HEK293 (cell line): ENCODE measurements around the gene RBM46.

Source experiments
- CTCF ChIA-PET: fragments of 350-600 bp; formaldehyde crosslinking; extraction: SDS; loops from one replicate; lab custom pipeline; 2021; ENCODE audit warnings: antibody characterized with exemption; lab: Yijun Ruan, JAX
- POLR2A ChIA-PET: fragments of 300-600 bp; formaldehyde crosslinking; extraction: SDS; loops from one replicate; lab custom pipeline; 2020; ENCODE audit warnings: antibody characterized with exemption, inconsistent platforms; lab: Yijun Ruan, JAX
- H3K27ac ChIP-seq: fragments of 200-500 bp; sonication (Bioruptor generic); 2 replicates; pipeline ENCODE4 v1.5.1; 2014; ENCODE audit warnings: low read depth, low read length, control low read depth, inconsistent platforms; ENCODE audit errors: extremely low read depth
- H3K36me3 ChIP-seq, 2 experiments: fragments of 200-500 bp in 1 of 2; sonication (Bioruptor generic) in 1 of 2; 1 replicate in 1 of 2; 2 replicates in 1 of 2; pipeline ENCODE4 v1.5.1; 2014 to 2017; ENCODE audit warnings: inconsistent platforms in 2 of 2, low read length in 2 of 2; ENCODE audit not compliant: control insufficient read depth in 2 of 2, insufficient read depth in 1 of 2
- H3K4me1 ChIP-seq: fragments of 200-500 bp; sonication (Bioruptor generic); 2 replicates; pipeline ENCODE4 v1.5.1; 2014; ENCODE audit warnings: mild to moderate bottlenecking, low read length, inconsistent platforms; ENCODE audit not compliant: control insufficient read depth, insufficient read depth
- H3K4me3 ChIP-seq: 2 replicates; pipeline ENCODE4 v1.5.1; 2011; ENCODE audit warnings: low read depth, mild to moderate bottlenecking, control low read depth, low read length, moderate library complexity
- H3K9me3 ChIP-seq: fragments of 200-500 bp; sonication (Bioruptor generic); 2 replicates; pipeline ENCODE4 v1.5.1; 2014; ENCODE audit warnings: low read depth, low read length, inconsistent platforms; ENCODE audit not compliant: control insufficient read depth, insufficient read depth
- BCL6B ChIP-seq: fragments of 450-650 bp; formaldehyde crosslinking; IDR thresholded peaks from 2 replicates; pipeline ENCODE4 v1.5.1; 2017; ENCODE audit warnings: missing biosample characterization, missing genetic modification characterization
- IKZF3 ChIP-seq: fragments of 450-650 bp; IDR thresholded peaks from 2 replicates; pipeline ENCODE4 v1.5.0; 2018; ENCODE audit warnings: missing biosample characterization, mild to moderate bottlenecking, missing genetic modification characterization, moderate library complexity
- PRDM2 ChIP-seq: fragments of 450-650 bp; formaldehyde crosslinking; IDR thresholded peaks from 2 replicates; pipeline ENCODE4 v1.5.1; 2016; ENCODE audit warnings: missing biosample characterization, missing genetic modification characterization, borderline replicate concordance
- SP7 ChIP-seq: fragments of 450-650 bp; formaldehyde crosslinking; IDR thresholded peaks from 2 replicates; pipeline ENCODE4 v1.5.1; 2016; ENCODE audit warnings: missing biosample characterization, missing genetic modification characterization
- ZBTB17 ChIP-seq: fragments of 450-650 bp; formaldehyde crosslinking; IDR thresholded peaks from 2 replicates; pipeline ENCODE4 v1.5.1; 2016; ENCODE audit warnings: missing biosample characterization, missing genetic modification characterization
- ZBTB6 ChIP-seq: fragments of 450-650 bp; formaldehyde crosslinking; IDR thresholded peaks from 2 replicates; pipeline ENCODE4 v1.5.1; 2017; ENCODE audit warnings: missing biosample characterization, missing genetic modification characterization
- ZFP69B ChIP-seq: fragments of 450-650 bp; formaldehyde crosslinking; IDR thresholded peaks from 2 replicates; pipeline ENCODE4 v1.5.1; 2016; ENCODE audit warnings: missing biosample characterization, missing genetic modification characterization
- ZNF114 ChIP-seq: fragments of 450-650 bp; formaldehyde crosslinking; IDR thresholded peaks from 2 replicates; pipeline ENCODE4 v1.5.0; 2017; ENCODE audit warnings: missing biosample characterization, missing genetic modification characterization
- ZNF121 ChIP-seq: fragments of 450-650 bp; formaldehyde crosslinking; IDR thresholded peaks from 2 replicates; pipeline ENCODE4 v1.5.1; 2016; ENCODE audit warnings: missing biosample characterization, missing genetic modification characterization
- ZNF146 ChIP-seq: fragments of 450-650 bp; formaldehyde crosslinking; IDR thresholded peaks from 2 replicates; pipeline ENCODE4 v1.5.1; 2016; ENCODE audit warnings: missing biosample characterization, missing genetic modification characterization
- ZNF157 ChIP-seq: fragments of 450-650 bp; formaldehyde crosslinking; IDR thresholded peaks from 2 replicates; pipeline ENCODE4 v1.5.1; 2016; ENCODE audit warnings: missing biosample characterization, missing genetic modification characterization
- ZNF184 ChIP-seq: fragments of 450-650 bp; IDR thresholded peaks from 2 replicates; pipeline ENCODE4 v1.5.1; 2018; ENCODE audit warnings: missing biosample characterization, mild to moderate bottlenecking, missing genetic modification characterization
- ZNF248 ChIP-seq: fragments of 450-650 bp; formaldehyde crosslinking; IDR thresholded peaks from 2 replicates; pipeline ENCODE4 v1.5.1; 2017; ENCODE audit warnings: missing biosample characterization, missing genetic modification characterization
- ZNF311 ChIP-seq: fragments of 450-650 bp; formaldehyde crosslinking; IDR thresholded peaks from 2 replicates; pipeline ENCODE4 v1.5.1; 2017; ENCODE audit warnings: missing biosample characterization, missing genetic modification characterization, borderline replicate concordance
- ZNF391 ChIP-seq: fragments of 450-650 bp; formaldehyde crosslinking; IDR thresholded peaks from 2 replicates; pipeline ENCODE4 v1.5.1; 2016; ENCODE audit warnings: low read depth, missing biosample characterization, missing genetic modification characterization, borderline replicate concordance
- ZNF404 ChIP-seq: fragments of 450-650 bp; formaldehyde crosslinking; IDR thresholded peaks from 2 replicates; pipeline ENCODE4 v1.5.1; 2017; ENCODE audit warnings: missing biosample characterization, missing genetic modification characterization
- ZNF501 ChIP-seq: fragments of 450-650 bp; formaldehyde crosslinking; IDR thresholded peaks from 2 replicates; pipeline ENCODE4 v1.5.1; 2016; ENCODE audit warnings: missing biosample characterization, missing genetic modification characterization
- ZNF510 ChIP-seq: fragments of 450-650 bp; formaldehyde crosslinking; IDR thresholded peaks from 2 replicates; pipeline ENCODE4 v1.5.1; 2018; ENCODE audit warnings: mild to moderate bottlenecking, missing genetic modification characterization, missing biosample characterization; ENCODE audit not compliant: insufficient replicate concordance
- ZNF518A ChIP-seq: fragments of 450-650 bp; formaldehyde crosslinking; conservative IDR thresholded peaks from 2 replicates; pipeline ENCODE4 v1.5.1; 2016; ENCODE audit warnings: low read depth, missing biosample characterization, missing genetic modification characterization
- ZNF571 ChIP-seq: fragments of 450-650 bp; formaldehyde crosslinking; IDR thresholded peaks from 2 replicates; pipeline ENCODE4 v1.5.0; 2017; ENCODE audit warnings: missing biosample characterization, missing genetic modification characterization
- ZNF626 ChIP-seq: fragments of 450-650 bp; sonication (Bioruptor Pico); formaldehyde crosslinking; IDR thresholded peaks from 2 replicates; pipeline ENCODE4 v1.5.1; 2018; ENCODE audit warnings: missing biosample characterization, missing genetic modification characterization, inconsistent platforms

RBM46 gene

GRCh38 chr4:154736770-154737169 lies 44.3 kb upstream of the RBM46 start:
- Histone ChIP-seq H3K36me3 (no peaks in the 10 kb centered on the region), H3K4me3 (no peak overlapping the region), H3K9me3 (no peaks in the 10 kb centered on the region), H3K4me1 (no peaks in the 10 kb centered on the region), H3K27ac (no peak overlapping the region)
- TF ChIP-seq ZNF571 (tag by site-specific recombination) (no peak), ZNF248 (tag by site-specific recombination) (no peak), ZBTB6 (tag by site-specific recombination) (no peak), ZNF626 (tag by site-specific recombination) (no peak), ZNF121 (tag by site-specific recombination) (no peak), ZBTB17 (tag by site-specific recombination) (no peak), IKZF3 (tag by site-specific recombination) (no peak), ZNF157 (tag by site-specific recombination) (no peak), ZNF510 (no peak), ZNF404 (tag by site-specific recombination) (no peak), ZNF184 (tag by site-specific recombination) (no peak), ZNF311 (no peak), SP7 (tag by site-specific recombination) (no peak), ZNF391 (tag by site-specific recombination) (no peak), ZNF114 (no peak)
- ChIA-PET POLR2A (no interaction called here), CTCF (interaction anchor here (0.7 kb wide), 1 partner anchor 121 kb away, joined by 3 read pairs; no protein-coding TSS in a partner anchor)

- H3K4me3 ChIP-seq, result no peak overlapping the region
- no peaks in the 10 kb centered on the region for H3K36me3 ChIP-seq
- H3K27ac ChIP-seq, result no peak overlapping the region
- H3K9me3 ChIP-seq, result no peaks in the 10 kb centered on the region
- ChIA-PET POLR2A (no interaction called here), CTCF (no interaction called here)
- no peaks in the 10 kb centered on the region for H3K4me1 ChIP-seq
- TF ChIP-seq SP7 (tag by site-specific recombination), result no peak
- TF ChIP-seq ZNF518A (tag by site-specific recombination), result no peak
- no peak for TF ChIP-seq ZFP69B (tag by site-specific recombination)
- TF ChIP-seq BCL6B, result no peak
- no peak for TF ChIP-seq ZNF501 (tag by site-specific recombination)
- TF ChIP-seq PRDM2 (tag by site-specific recombination), result no peak
- TF ChIP-seq ZNF146, result no peak
Observed at GRCh38 chr4:154738426-154738825, 42.6 kb upstream of the RBM46 start.
